UCSD-AML1 (cell line): Measurements from ENCODE around the gene WHAMM.
"Not testable (repeated sequence)": the region's sequence is repeated elsewhere in the genome, so short reads cannot be mapped to it uniquely, and the experiment has no call there.

Experiments
- DNase-seq: peaks from one replicate; lab custom pipeline; 2025; ENCODE audit not compliant: unreplicated experiment; lab: John Stamatoyannopoulos, UW

WHAMM gene

DNA sequence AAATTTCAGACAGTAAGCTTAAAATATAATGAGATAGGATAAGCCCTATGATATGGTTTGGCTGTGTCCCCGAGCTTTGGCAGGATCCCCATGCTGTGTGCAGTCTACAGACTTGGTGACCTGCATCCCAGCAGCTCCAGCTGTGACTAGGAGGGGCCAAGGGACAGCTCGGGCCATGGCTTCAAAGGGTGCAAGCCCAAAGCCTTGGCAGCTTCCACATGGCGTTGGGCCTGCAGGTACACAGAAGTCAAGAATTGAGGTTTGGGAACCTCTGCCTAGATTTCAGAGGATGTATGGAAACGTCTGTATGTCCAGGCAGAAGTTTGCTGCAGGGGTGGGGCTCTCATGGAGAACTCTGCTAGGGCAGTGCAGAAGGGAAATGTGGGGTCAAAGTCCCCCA, 56.2 kb downstream of the WHAMM start:
- DNase-seq: not testable (repeated sequence)

- not testable (repeated sequence) for DNase-seq
Observed at GRCh38 chr15:82865981-82866380, 56.6 kb downstream of the WHAMM start.

DNA sequence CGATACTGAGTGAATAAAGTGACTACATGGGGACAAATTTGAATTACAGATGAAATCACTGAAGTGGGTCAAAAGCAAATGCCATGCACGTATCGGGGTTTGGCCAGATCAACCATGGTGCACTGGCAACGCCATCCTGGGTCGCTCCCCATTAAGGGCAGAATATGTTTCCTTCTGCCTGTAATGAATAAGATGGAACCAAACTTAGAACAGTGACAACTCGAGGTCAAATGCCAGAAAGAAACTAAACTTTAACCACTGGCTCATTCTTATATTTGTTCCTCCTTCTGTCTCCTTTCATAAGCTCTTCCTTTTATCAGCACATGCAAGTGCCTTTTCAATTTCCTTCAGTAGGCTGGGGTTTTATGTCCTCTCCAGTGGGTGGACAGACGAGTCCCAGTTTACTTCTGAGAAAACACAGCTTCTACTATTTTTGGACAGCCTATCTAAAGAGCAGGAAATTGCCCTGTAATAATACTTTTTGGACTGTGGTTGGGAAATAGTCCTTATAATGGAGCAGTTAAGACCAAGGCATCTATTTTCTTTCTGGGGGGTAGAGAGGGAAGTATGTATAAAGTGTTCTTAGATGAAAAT, 61.4 kb downstream of the WHAMM start:
- DNase-seq: no peak

DNA sequence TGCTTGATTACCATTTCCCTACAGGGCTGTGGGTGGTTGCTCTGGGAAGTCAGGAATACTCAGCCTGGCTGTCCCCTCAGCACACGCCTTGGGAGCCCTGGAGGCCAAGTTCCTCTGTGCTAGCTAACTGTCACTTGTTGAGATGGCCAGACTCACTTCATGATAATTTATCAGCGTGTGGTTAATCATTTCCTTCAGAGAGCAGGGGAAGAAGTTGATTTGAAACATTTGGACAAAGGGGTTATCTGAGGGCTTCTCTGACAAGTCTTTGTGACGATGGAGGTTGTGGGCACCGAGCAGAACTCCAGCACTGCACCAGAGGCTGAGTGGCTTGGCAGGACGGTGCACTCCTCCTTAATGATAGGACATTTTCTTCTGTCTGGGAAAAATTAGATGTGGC, 61.9 kb downstream of the WHAMM start:
- DNase-seq: peak; percentile 69

GRCh38 chr15:82871832-82872484, 62.5 kb downstream of the WHAMM start:
- no peak for DNase-seq

GRCh38 chr15:82873000-82873680, 63.7 kb downstream of the WHAMM start:
- DNase-seq: no peak

GRCh38 chr15:82874267-82874666, 64.8 kb downstream of the WHAMM start:
- DNase-seq: no peak

- DNase-seq: no peak
Observed at GRCh38 chr15:82874961-82875360, 65.5 kb downstream of the WHAMM start.

- no peak for DNase-seq
Observed at GRCh38 chr15:82875411-82876003, 66.1 kb downstream of the WHAMM start.

GRCh38 chr15:82877825-82878224, 68.4 kb downstream of the WHAMM start:
- DNase-seq: no peak

GRCh38 chr15:82878325-82878724, 68.9 kb downstream of the WHAMM start:
- DNase-seq: no peak

GRCh38 chr15:82880704-82881103, 71.3 kb downstream of the WHAMM start:
- DNase-seq: no peak

- DNase-seq: no peak
Observed at GRCh38 chr15:82881747-82882146, 72.3 kb downstream of the WHAMM start.

- no peak for DNase-seq
Observed at GRCh38 chr15:82882273-82882928, 73.0 kb downstream of the WHAMM start.
